MCF 10A (cell line): ENCODE measurements around the gene CCL14. TPM values are rescaled to one million over a fixed set of nuclear protein-coding genes. Genes with fewer than 3 reads are reported as not detected.

Experiments used
- Bru-seq: library from RNA; stranded (reverse); fragments of 400-500 nt; gene quantifications from one replicate; lab custom pipeline; 2021; lab: Mats Ljungman, UMichigan
- BruChase-seq, 2 experiments: library from RNA; stranded (reverse); fragments of 400-500 nt; gene quantifications; one replicate each; lab custom pipeline; 2021; lab: Mats Ljungman, UMichigan
- BruUV-seq: library from RNA; stranded (reverse); fragments of 400-500 nt; replicated peaks from 2 replicates; lab custom pipeline; 2021; lab: Mats Ljungman, UMichigan
- CTCF ChIA-PET: fragments of 300-600 bp; sonication (Branson Sonifier 250); formaldehyde crosslinking; extraction: SDS; loops from one replicate; lab custom pipeline; 2021; ENCODE audit warnings: antibody characterized with exemption, inconsistent platforms; lab: Yijun Ruan, JAX
- POLR2A ChIA-PET: fragments of 300-600, 350-650 bp; sonication (Branson Sonifier 250); formaldehyde crosslinking; extraction: SDS; loops from one replicate; lab custom pipeline; 2020; ENCODE audit warnings: antibody characterized with exemption, inconsistent platforms; lab: Yijun Ruan, JAX
- DNase-seq: peaks from one replicate; pipeline ENCODE4 v3.0.0-alpha.2; 2018; ENCODE audit not compliant: unreplicated experiment
- H3K27ac Mint-ChIP-seq: one replicate; pipeline ENCODE4 v1.8.0; 2022; ENCODE audit warnings: mild to moderate bottlenecking, low read depth, mixed read lengths; ENCODE audit not compliant: unreplicated experiment
- H3K27me3 Mint-ChIP-seq: one replicate; pipeline ENCODE4 v1.8.0; 2022; ENCODE audit warnings: mixed read lengths; ENCODE audit not compliant: insufficient read depth, unreplicated experiment
- H3K36me3 Mint-ChIP-seq: one replicate; pipeline ENCODE4 v1.8.0; 2022; ENCODE audit warnings: mild to moderate bottlenecking, moderate library complexity, mixed read lengths; ENCODE audit not compliant: insufficient read depth, unreplicated experiment
- H3K4me1 Mint-ChIP-seq: one replicate; pipeline ENCODE4 v1.8.0; 2022; ENCODE audit warnings: mixed read lengths; ENCODE audit not compliant: insufficient read depth, unreplicated experiment
- H3K4me3 Mint-ChIP-seq: one replicate; pipeline ENCODE4 v1.8.0; 2022; ENCODE audit warnings: mild to moderate bottlenecking, moderate library complexity, mixed read lengths; ENCODE audit not compliant: unreplicated experiment
- H3K9me3 Mint-ChIP-seq: one replicate; pipeline ENCODE4 v1.8.0; 2022; ENCODE audit warnings: mixed read lengths; ENCODE audit not compliant: unreplicated experiment
- intact Hi-C: fragments of 100-400 bp; cut with micrococcal nuclease; formaldehyde crosslinking; loops from 2 replicates; pipeline ENCODE4 v1.14.1; 2022
- long read RNA-seq: library from polyadenylated mRNA; stranded (forward); transcript quantifications from one replicate; pipeline ENCODE4 v2.0.0, GENCODE V29; 2022
- total RNA-seq: library from RNA; stranded (reverse); gene quantifications from 2 replicates; pipeline ENCODE4 v1.2.3, GENCODE V29; 2022
- TF ChIP-seq, protein P1 (sequence below): fragments of 200-600 bp; IDR thresholded peaks from one replicate; pipeline ENCODE4 v1.8.0; 2022; ENCODE audit warnings: antibody characterized with exemption, mild to moderate bottlenecking; ENCODE audit not compliant: unreplicated experiment

Gene CCL14
- total RNA-seq = not detected in 2 replicates
- Bru-seq, nascent RNA = not detected
- BruChase-seq, experiment 1, labeled RNA remaining after a 6-hour chase = not detected
- not detected for BruChase-seq, experiment 2, labeled RNA remaining after a 2-hour chase
- long read RNA-seq = 0 reads

DNA sequence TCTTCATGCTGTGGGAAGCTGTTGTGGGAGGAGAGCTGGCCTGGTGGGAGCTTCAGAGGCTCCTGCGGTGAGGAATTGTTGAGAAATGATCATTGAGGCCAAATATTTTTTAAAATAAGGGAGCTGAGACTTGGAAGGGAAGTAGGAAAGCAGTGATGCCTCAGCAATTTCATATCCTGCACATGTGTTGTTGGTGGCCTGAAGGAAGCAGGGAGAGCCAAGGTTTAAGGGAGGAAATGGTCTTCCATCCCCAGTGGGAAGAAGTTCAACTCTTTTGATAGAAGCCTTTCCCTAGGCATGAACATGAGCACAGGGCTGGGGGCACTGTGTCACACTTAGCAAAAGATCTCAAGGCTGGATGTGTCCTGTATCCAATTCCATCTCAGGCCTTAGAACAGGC, at the start of gene CCL14:
Gene CCL14, minus strand, starts transcription at position 87 of the 400 bp plus-strand sequence. Its CDS starts 80 bp downstream, at position 7.
- H3K4me3 Mint-ChIP-seq = no peak within 1 kb of the TSS
- H3K27ac Mint-ChIP-seq = no peak within 1 kb of the TSS
- CTCF ChIA-PET = interaction anchor here (1.4 kb wide), 1 partner anchor 162 kb away, joined by 6 read pairs; no protein-coding TSS in a partner anchor

DNA sequence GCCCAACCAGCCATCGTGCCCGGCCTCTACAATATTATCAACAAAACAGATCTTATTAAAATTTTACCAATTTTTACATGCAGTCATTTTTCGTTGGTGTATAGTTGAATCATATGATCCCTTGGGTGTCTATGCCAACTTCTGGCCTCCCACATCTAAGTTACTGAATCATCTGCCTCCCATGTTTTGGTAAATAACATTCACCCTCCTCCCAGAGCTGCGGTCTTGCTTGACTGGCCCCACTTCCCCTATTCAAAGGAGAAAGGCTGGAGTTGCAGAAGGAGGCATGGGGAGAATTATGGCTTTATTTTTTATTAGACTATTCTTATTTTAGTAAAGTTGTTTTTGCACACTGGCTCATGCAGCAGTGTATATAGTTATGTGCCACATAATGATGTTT, 49.7 kb upstream of the CCL14 start:
- Mint-ChIP-seq H3K27ac (no peak overlapping the region), H3K27me3 (peaks cover 52% of the 10 kb centered on the region), H3K9me3 (no peaks in the 10 kb centered on the region), H3K4me1 (no peaks in the 10 kb centered on the region), H3K36me3 (no peaks in the 10 kb centered on the region), H3K4me3 (no peak overlapping the region)
- TF ChIP-seq, protein P1, sequence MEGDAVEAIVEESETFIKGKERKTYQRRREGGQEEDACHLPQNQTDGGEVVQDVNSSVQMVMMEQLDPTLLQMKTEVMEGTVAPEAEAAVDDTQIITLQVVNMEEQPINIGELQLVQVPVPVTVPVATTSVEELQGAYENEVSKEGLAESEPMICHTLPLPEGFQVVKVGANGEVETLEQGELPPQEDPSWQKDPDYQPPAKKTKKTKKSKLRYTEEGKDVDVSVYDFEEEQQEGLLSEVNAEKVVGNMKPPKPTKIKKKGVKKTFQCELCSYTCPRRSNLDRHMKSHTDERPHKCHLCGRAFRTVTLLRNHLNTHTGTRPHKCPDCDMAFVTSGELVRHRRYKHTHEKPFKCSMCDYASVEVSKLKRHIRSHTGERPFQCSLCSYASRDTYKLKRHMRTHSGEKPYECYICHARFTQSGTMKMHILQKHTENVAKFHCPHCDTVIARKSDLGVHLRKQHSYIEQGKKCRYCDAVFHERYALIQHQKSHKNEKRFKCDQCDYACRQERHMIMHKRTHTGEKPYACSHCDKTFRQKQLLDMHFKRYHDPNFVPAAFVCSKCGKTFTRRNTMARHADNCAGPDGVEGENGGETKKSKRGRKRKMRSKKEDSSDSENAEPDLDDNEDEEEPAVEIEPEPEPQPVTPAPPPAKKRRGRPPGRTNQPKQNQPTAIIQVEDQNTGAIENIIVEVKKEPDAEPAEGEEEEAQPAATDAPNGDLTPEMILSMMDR = no peak
- CTCF ChIA-PET = no interaction called here
- no peak for DNase-seq
- no TSS peak for BruUV-seq
- POLR2A ChIA-PET = no interaction called here
- intact Hi-C loops = no loop called here

More for the DNA sequence above, at the start of gene CCL14:
- no peaks in the 10 kb centered on the region for H3K36me3 Mint-ChIP-seq
- H3K9me3 Mint-ChIP-seq = no peaks in the 10 kb centered on the region
- no peaks in the 10 kb centered on the region for H3K4me1 Mint-ChIP-seq
- no peak for DNase-seq
- H3K27me3 Mint-ChIP-seq = peaks cover 15% of the 10 kb centered on the region
- POLR2A ChIA-PET = interaction anchor here (1.0 kb wide), 1 partner anchor 9 kb away, joined by 3 read pairs; no protein-coding TSS in a partner anchor
- TF ChIP-seq, protein P1 = no peak
- no TSS peak for BruUV-seq
- intact Hi-C loops = no loop called here

DNA sequence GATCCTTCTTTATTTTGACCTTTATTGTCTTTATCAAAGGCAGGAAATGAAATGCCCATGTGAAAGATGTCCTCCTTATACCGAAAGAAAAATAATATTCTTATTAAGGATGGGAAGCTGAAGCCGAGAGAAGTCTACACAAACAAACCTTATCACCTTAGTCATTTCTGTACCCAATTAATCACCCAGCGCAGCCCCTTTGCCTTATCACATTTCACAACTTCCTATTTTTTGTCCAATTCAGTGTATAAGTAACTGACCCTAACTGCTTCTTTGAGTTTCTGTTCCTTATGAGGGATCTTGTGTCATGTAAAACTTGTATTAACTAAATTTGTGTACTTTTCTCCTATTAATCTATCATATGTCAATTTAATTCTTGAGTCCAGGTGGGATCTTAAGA, 47.6 kb upstream of the CCL14 start:
- Mint-ChIP-seq H3K36me3 (peaks cover 6% of the 10 kb centered on the region), H3K9me3 (no peaks in the 10 kb centered on the region), H3K27me3 (peaks cover 42% of the 10 kb centered on the region), H3K27ac (no peak overlapping the region), H3K4me1 (peaks cover 13% of the 10 kb centered on the region), H3K4me3 (no peak overlapping the region)
- CTCF ChIA-PET = interaction anchor here (1.0 kb wide), 1 partner anchor 14 kb away, joined by 3 read pairs; no protein-coding TSS in a partner anchor
- intact Hi-C loops = no loop called here
- TF ChIP-seq, protein P1 = no peak
- BruUV-seq = no TSS peak
- DNase-seq = no peak
- POLR2A ChIA-PET = no interaction called here

DNA sequence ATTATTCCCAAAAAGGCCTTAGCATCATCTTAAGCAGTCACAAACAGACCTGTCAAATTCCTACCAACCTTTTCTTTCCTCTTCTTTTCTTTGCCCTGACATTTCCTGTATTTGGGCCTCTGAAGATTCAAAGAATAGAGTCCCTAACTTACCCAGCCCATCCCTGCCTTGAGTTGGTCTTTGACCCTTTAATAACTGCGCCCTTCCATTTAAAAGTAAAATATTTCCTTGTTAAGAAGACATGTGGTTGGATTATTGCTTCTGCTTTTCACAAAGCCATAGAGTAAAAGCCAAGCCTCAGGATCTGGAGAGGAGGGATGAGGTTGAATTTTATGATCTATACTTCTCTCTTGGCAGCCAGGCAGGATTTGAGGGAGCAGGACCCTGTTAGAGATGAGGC, 44.4 kb upstream of the CCL14 start:
- Mint-ChIP-seq H3K27ac (peak overlapping the region; percentile 36), H3K4me3 (no peak overlapping the region), H3K9me3 (no peaks in the 10 kb centered on the region), H3K27me3 (peaks cover 45% of the 10 kb centered on the region), H3K36me3 (peaks cover 6% of the 10 kb centered on the region), H3K4me1 (peaks cover 13% of the 10 kb centered on the region)
- BruUV-seq = no TSS peak
- POLR2A ChIA-PET = no interaction called here
- TF ChIP-seq, protein P1 = no peak
- no peak for DNase-seq
- CTCF ChIA-PET = interaction anchor here (1.0 kb wide), 1 partner anchor 452 kb away, joined by 4 read pairs; no protein-coding TSS in a partner anchor
- intact Hi-C loops = no loop called here
